Muscle of back (tissue), 11 donors: ENCODE measurements around the gene GLCE. TPM values are rescaled to one million over a fixed set of nuclear protein-coding genes. Genes with fewer than 3 reads are reported as not detected.

Experiments used
- DNase-seq, 3 donors: peaks; one replicate each; pipeline versions ENCODE4 v3.0.0 to v3.0.0-alpha.2; 2013
- polyA plus RNA-seq, 10 donors: library from polyadenylated mRNA; unstranded; fragments of 120-200 nt; gene quantifications; one replicate each; pipeline ENCODE4 v1.2.1, GENCODE V29; 2013; ENCODE audit not compliant: insufficient read length in 10 of 10

Gene GLCE
- polyA plus RNA-seq, 10 donors, result 30.0 to 44.4 (median 38.3) TPM

DNA sequence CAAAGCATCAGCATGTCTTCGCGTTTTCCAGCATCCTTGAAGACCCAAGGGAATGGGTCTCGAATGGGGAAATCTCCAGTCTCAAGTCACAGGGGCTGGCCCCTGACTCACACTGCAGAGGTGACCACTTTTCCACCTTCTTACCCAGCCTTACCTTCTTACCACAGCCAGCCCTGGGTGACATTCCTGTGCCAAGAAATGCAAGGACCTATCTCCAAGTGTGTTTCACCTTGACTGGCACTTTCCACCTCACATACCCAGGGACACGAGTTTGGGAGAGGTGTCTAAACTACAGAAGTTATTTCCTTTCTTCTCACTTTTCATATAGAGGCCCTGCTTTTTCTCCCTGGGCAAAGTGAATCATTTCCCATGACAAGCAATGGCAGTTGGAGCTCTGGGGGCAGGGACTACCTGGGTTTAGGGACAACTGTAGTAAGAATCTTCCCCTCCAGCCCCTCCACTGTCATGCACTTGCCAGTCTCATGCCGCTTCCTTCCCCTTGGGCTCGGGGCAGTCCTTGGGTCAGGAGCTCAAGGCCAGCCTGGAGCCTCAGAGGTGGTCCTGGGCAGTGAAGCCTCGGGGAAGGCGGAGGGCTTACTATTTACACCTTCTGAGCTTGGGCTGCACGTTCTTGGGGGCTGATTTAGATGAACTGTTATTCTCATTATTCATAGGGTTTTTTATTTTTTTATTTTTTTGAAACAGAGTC is 155.1 kb downstream of the GLCE start:
- DNase-seq, result no peak

DNA sequence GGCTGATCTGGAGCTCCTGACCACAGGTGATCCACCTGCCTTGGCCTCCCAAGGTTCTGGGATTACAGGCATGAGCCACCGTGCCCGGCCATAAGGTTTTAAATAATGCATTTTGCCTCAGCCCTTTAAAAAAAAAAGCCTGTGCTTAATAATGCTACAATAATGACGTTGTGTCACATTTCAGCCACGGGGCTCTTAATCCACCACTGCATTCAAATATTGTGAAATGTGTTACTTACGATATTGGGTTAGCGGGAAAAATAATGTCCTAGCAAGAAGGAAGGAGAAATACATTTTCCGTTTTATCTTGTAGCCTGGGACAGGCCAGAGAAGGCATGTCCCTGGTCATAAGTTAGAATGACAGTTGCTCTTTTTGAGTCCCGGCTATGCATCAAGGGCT is 155.9 kb downstream of the GLCE start:
- no peak for DNase-seq

DNA sequence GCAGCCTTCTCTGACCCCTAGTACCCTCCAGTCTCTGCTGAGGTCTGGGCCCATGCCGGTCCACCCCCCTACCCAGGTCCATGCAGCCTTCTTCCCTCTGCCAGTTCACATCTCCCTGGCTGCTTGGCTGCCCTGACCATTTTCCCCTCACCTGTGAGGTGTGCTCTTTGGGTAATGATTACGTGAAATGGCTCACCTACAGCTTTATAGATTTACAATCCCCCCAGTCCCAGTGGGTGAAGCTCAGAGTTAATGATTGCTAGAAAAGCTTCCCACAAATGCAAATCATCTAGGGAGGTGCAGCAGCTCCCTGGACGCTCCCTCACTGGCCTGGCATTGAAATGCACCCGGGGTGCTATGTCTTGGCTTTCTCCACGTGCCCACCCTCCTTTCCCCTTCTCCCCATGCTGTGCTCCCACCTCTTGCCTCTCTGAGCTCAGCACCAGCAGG is 157.0 kb downstream of the GLCE start:
- DNase-seq, result no peak

DNA sequence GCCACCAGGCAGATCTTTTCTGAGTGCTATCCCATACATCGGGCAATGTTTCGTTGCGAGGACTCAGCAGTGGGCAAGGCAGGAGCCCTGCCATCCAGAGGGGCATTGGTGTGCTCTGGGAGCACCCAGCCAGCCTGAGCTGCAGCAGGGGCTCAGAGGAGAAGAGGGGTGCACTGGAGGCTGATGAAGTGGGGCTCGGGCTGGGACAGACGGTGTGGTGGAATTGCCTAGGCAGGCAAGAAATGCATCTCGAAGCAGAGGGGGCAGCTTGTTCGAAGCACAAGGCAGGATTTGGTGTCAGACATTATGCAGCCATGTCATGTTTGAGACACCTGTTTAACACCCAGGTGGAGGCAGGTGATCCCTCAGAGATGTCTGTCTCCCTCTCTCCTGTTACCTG is 157.6 kb downstream of the GLCE start:
- no peak for DNase-seq

DNA sequence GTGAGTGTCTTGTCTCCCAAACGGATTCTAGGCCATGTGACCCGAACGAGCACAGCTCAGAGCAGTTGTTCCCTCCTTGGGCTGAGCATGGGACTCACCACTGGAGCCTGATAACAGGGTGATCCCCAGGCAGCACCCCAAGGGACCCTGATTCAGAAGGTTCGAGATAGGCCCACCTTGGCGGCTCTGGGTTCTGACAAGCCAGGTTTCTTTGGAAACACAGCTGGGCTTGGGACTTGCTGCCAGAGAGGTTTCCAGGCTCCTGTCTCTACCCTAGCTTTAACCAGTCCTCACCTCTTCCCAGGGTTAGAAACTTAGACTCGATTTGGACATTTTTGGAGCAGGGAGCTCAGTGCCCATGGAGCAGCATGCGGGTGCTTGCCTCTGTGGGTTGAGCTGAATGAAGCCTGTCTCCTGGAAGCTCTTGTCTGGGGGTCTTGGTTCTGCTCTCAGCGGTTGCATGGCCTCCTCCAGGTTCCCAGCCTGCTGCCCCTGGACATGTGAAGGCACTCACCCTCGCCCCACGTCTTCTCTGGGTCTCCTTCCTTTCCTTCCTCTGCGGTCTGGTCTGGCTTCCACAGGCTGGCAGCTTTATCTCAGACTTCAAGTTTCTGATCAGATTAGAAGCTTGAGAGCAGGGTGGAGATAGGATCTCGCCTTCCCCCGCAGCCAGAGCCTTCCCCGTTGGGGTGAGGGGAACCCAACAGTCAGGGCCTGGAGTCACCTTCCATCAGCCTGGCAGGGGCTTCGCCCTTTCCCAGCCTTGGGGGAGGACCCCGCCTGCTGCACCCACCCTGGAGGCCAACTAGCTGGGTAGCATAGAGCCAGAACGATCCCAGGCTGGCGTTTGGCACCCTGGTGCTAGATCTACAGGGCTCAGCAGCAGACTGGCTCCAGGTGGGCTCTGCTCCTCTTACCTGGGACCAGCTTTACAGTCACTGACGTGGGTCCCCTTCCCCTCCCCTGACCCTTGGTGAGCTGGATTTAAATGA is 159.2 kb downstream of the GLCE start:
- DNase-seq, result no peak

DNA sequence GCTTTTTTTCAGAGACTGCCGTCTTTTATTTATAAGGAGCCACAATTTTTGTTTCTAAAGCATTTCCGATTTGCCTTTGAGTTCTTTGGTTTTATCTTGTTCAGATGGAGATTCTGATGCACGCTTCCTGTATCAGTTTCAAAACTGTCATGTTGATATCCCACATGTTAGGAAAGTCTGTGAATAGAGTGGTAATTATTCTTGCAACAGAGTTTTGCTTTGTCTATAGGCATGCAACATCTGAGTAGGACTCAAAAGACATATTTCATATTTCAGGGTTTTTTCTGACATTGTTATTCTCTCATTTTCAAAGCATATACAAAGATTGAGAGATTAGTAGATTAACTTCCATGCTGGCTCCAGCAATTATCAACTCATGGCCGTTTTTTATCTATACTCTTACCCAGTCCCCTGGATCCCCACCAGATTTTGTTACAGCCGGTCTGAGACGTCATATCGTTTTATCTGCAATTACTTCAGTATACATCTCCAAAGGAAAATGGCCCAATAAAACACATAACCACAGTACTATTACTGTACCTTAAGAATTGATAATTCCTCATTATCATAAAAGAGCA is 160.6 kb downstream of the GLCE start:
- no peak for DNase-seq

Other genes starting within 250 kb of the GLCE start
- 1 to 10 TPM; 1.6 to 6.0 (median 2.6) TPM for gene SPESP1, start 230.1 kb upstream of the GLCE start, polyA plus RNA-seq
- gene NOX5, start 145.9 kb upstream of the GLCE start, polyA plus RNA-seq, result under 1 TPM; 0.11 to 0.52 (median 0.24) TPM
- under 1 TPM; 0.17 to 0.71 (median 0.41) TPM for gene PAQR5, start 138.3 kb downstream of the GLCE start, polyA plus RNA-seq